DMS79 (cell line): ENCODE results near the gene LMO4.

Experiments used
- DNase-seq: peaks from one replicate; lab custom pipeline; 2025; lab: John Stamatoyannopoulos, UW

LMO4 gene

DNA sequence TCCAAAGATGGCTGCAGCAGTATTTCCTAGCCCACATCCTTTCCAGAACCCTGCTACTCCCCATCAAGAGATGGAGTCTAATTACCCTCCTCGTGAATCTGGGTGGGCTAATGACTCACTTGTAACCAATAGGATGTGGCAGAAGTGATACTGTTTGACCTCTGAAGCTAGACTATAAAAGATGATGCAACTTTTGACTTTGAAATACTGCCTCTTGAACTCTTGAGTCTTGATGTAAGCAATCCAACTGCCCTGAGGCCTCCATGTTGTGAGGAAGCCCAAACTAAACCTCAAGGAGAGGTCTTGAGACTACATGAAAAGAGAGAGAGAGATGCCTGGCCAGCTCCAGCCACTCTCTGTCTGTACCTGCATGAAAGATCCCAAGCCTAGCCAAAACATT lies 29.5 kb downstream of the LMO4 start:
- no peak for DNase-seq

DNA sequence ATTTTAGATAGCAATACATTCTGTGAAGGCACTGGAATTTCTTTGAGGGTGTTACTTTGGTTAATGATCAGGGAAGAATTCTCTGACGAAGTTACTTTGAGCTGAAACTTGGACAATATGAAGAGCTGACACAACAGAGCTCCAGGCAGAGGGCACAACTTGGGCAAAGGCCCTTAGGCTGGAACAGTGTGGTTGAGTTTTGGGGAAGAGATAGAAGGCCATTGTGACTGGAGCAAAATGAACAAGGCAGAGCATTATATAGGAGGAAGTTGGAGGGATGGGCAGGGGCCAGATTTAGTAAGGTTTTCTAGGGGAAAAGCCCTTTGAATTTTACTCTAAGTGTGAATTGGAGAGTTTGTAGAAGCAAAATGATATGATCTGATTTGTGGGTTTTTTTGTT lies 30.9 kb downstream of the LMO4 start:
- DNase-seq: no peak

DNA sequence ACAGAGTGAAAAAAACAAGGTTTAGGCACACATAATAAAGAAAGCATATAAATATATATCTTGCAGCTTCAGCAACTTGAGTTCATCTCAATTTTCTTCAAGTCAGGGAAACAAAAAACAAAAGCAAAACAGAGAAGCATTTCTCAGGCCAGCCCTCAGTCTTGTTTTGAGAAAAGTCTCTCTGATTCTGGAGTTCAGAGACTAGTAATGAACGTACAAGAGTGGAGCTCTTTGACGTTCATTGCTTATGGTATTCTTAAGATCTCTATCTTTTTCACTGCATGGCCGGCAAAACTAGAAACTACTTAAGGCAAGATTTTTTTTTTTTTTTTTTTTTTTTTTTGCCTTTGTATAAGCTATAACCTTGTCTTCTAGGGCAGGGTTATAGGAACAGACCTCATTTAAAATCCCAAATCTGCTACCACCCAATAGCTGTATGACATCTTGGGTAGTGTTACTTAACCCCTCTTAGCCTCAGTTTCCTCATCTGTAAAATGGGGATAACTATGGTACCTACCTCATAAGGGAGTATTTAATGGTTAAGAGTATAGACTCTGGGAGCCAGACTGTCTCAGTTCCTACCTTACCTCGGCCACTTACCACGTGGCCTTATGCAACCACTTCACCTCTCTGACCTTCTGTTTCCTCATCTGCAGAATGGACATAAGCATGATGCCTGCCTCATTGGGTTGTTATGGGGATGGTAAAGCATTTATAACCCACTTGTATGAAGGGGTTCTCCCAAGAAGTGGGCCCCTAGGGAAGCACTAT lies 33.6 kb downstream of the LMO4 start:
- no peak for DNase-seq

DNA sequence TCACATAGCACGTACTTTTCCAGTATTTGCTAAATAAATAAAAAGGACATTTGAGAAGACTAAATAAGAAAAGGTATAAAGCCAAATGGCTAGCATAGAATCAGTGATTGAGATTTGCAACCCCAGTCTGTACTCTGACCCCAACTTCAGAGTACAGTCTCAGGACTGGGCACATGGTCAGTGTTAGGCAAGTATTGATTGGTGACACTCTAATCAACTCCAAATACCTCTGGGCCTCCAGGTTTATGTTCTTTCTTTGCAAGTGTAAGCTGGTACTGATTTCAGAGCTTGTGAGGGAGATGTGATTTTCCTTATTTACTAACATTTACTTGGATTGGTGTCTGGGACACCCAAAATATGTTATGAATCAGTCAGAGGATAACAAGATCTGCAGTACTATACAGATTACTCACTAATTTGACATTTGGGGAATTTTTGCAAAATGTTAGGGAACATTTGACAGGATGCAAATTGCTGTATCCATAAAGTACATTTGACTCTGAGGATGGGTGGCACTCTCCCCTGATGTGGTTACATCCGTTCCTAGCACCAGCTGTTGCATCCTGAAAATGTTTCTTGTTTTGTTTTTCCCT lies 34.2 kb downstream of the LMO4 start:
- no peak for DNase-seq

DNA sequence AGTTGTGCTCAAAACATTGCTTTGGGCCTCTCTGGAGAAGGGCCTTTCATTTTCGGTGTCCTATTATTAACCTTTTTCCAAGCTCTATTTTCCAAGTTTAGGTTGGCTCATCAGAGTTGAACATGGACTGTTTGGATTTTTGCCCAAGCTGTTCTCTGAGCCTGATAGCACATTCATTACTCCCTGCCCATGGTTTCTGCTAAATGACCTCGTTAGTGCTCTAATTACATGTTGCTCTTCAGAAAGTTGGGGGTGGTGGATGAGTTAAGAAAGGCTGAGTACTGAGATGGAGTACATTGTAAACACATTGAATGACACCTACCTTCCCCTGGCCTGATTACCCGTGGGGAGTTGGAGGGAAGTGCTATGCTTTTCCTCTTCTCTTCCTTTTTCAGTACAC lies 38.9 kb downstream of the LMO4 start:
- DNase-seq: no peak

DNA sequence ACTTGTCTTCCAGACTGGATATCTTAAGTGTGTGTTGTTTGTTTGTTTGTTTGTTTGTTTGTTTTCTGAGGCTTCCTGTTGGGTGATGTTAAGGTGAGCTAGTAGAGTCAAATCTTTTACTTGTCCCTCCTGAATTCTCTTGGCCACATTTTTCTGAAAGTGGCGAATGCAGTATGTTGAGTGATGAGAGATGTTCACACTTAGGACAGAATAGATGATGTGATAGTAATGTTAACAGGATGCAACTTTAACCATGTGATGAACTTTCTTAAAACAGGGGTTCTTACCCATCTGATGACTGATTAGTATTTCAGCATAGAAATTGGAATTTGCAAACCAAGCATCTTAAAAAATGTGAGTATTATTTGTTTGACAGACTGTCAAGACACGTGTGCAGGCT lies 40.2 kb downstream of the LMO4 start:
- DNase-seq: no peak

DNA sequence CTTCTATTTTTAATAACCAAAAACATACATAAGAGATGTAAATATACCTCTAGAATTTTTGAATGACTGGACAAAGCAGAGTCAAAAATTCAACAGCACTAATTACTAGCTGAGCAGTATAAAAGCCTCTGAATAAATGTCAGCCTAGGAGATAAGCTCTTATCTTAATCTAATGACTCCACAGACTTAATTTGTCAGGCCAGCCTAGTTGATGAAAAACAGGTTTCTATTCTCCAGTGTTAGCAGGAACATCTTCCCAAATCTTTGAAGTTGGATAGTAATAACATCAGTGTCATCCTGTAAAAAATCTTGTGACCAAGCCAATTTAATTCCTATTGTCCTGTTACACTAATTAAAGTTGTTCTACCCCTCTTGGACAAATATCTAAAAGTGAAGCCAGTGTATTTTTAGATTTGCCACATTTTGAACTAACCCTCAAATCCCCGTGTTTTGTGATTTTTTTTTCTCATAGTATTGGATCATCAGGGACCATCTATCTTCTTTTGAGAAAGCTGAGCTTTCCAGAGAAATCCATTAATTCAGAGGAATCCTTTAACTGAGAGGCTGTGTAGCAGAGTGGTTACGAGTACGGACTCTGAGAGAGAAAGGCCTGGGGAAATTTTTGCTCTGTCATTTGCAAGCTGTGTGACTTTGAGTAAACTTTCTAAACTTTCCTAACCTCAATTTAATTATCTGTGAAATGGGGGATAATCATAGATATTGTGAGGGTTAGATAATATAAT lies 41.2 kb downstream of the LMO4 start:
- DNase-seq: no peak

DNA sequence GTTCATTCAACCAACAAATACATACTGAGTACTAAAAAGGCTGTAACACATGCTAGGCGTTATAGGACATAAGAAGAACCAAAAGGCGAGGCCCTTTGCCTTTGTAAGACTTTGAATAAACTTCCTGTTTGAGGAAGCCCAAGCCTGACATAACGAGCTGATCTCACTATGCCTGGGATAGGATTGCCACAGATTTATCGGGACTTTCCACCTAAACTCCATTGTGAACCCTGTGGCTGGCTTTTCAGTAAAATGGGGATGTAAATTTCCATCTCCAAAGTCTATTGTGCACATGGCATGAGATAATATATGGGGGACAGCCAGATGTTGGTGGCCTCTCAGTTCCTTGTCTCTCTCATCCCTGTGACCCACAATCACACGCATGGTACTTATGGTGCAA lies 41.9 kb downstream of the LMO4 start:
- no peak for DNase-seq

DNA sequence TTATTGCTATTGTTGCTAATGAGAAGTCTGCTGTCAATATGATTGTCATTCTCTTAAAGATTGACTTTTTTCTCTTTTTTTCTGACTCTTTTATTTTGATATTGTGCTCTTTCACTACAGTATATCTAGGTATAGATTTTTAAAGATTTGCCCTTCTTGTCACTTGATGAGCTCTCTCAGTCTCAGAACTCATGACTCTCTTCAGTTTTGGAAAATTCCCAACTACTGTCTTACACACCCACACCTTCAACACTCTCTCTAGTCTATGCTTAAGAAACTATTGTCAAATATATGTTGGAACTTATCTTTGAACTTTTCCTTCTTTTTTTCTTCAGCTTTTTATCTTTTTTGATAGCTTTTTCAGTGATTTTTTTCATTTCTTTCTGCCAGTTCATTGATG lies 50.6 kb downstream of the LMO4 start:
- no peak for DNase-seq

DNA sequence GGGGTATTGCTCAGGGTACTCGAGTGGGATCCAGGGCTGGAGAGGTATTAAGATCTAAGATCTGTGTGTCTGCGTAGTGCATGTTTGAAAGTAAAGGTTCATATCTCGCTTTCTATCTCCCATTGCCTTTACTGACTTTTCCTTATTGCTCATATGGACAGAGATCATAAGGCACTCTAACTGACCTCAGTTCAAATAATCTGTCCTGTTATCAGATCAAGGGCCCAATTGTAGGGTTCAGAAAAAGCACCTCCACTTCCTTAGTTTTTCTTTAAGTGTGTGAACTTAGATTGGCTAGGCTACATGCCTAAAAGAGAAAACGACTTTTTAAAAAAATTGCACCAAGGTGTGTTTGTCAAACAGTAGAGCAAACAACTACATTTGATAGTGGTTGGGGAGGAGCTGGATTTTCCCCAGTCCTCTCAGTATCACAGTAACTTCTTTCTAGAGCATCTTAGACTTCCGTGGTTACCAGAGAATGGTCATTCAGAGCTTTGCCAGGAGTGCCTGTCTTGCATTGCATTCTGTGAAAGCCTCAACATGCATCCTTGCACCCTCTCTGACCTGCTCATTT lies 57.6 kb downstream of the LMO4 start:
- no peak for DNase-seq

DNA sequence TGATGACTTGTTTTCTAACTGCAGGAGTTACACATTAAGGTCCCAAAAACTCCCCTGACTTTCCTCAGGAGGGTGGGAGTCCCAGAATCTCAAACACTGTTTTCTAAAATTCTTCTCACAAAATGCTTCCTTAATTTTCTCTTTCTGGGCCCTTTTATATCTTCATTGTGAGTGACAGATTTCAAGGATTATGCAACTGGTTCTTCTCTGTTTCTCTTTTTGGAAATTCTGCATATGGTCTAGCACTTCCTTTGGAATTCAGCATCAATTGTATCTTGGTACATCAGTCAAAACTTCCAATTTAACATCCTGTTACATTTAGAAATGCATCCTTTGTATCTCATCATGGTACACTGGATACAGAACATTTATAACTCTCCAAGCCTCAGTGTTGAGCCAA lies 59.7 kb downstream of the LMO4 start:
- DNase-seq: no peak

DNA sequence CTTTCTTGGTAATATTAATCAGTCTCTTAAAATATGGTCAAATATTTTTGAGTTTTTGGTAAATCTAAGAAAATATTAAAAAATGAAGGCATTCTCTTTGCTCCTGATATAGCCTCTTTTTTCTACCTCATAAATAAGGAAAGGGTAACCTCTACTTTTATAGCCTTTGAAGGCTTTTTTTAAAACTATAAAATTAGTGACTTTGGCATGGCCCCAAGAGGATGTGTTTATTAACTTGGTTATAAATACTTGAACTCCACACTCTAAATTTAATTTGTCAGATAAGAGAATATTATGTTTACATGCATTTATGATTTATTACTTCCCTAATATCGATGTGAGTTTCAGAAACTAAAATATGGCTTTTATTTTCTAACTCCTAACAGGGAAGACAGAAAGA lies 60.3 kb downstream of the LMO4 start:
- DNase-seq: no peak

DNA sequence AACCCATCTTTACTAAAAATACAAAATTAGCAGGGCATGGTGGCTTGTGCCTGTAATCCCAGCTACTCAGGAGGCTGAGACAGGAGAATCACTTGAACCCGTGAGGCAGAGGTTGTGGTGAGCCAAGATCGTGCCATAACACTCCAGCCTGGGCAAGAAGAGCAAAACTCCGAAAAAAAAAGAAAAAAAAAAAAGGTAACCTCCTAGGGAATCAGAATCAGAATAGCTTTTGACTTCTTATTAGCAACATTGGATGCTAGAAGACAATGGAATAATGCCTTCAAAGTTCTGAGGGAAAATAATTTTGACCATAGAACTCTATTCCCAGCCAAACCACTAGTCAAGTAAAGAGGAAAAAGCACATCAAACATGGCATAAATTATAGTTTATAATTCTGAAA lies 60.9 kb downstream of the LMO4 start:
- DNase-seq: no peak

DNA sequence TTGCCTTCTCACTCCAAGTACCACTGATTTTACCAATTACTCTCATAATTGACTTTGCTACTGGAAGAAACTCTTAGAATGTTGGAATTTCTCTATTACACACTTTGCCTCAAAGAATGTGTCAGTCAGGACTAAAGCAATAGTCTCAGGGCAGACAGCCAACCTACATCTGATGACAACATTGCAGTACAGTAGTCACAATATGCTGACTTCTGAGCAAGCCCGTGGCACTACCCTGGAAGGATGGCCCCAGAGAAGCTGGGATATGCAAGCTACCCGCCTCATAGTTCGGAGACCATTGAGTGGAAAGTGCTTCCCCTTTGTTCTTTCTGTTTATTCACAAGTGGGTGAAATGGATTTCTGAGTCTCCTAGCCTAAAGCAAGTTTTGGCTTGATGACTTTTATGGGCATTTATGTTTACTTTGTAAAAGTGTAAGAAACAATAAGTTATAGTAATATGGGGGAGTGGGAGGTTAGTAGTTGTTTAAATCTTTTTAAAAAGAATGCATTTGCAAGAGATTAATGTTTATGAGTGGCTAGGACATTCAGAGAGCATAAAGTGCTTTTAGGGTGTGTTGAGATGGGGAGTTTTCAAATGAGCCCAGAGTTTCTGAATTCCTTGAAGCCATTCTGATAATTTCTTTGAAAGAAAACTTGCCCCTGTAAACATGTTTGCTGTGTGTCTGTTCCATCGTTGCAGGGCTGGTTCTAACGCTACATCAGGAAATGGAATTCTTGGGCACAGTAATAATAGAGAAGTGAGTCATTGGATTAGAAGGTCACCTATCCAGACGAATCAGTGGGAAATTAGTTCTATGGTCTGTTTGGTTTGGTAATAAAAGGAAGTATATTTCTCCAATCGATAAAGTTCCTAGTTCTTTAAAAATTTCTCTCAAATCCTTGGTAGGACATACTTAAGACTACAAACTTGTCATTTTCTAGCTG lies 63.8 kb downstream of the LMO4 start:
- DNase-seq: peak; percentile 25

DNA sequence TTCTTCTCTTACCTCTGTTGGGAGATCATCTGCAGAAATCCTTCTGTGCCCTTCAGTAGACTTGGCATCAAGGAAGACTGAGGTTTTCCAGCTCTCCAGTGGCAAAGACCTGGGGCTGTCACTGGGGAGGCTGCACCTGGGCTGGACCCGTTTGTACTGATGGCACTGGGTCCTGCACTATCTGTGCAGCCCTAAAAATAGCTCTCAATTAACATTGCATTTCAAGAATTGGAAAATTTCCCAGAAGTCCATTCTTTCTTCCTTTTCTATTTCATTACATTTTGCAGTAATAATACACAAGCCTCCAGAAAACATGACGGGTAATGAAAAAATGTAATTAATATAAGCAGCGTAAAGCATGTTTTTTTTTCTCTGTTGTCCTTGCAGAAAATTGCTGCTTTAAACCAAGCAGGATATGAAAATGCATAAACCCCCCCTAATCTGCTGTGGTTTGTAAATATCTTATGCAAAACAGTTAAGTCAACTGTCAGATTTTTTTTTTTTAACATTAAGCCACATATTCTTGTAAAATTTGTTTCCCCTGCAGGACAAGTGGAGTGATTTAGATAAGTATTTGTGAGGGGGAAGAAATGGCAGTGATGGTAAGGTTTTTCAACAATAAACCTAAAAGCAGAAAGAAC lies 64.9 kb downstream of the LMO4 start:
- DNase-seq: no peak

DNA sequence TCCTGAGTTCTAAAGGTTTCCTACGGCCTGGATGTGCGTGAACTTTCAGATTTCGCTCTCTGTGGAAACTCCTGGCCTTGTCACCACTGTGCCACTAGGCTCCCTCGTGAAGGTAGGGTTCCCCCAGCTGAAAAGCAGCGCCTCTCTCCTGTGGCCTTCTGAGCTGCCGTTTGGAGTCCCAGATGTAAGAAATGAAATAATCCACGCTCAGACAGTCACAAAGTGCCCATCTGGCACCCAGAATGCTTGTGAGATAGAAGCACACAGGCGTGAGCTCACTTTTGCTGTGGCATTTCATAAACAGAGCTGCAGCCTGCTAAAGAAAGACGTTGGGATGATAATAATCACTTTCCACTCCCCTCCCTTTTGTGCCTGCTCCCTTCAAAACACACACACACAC lies 65.8 kb downstream of the LMO4 start:
- DNase-seq: no peak

DNA sequence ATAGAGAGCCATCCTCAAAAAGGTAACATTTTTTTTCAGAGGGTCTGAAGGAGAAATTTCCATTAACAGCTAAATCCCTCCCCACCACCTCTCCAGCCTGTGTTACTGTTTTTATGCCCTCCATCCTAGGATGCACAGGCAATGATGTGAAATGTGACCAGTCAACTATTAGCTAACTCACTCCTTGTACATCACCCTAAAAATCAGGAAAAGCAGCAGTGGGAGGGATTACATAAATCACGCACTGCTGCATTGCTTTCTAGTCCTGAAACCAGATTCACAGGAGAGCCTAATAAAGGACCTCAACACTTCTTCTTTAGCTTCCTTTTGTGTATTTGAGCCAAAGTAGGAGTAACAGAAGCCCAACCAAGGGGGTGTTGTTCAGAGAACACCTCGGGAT lies 66.3 kb downstream of the LMO4 start:
- no peak for DNase-seq
